HEK293 (cell line): ENCODE measurements around the gene TCOF1.

Experiments used
- CTCF ChIA-PET: fragments of 350-600 bp; formaldehyde crosslinking; extraction: SDS; loops from one replicate; lab custom pipeline; 2021; ENCODE audit warnings: antibody characterized with exemption; lab: Yijun Ruan, JAX
- POLR2A ChIA-PET: fragments of 300-600 bp; formaldehyde crosslinking; extraction: SDS; loops from one replicate; lab custom pipeline; 2020; ENCODE audit warnings: antibody characterized with exemption, inconsistent platforms; lab: Yijun Ruan, JAX
- H3K27ac ChIP-seq: fragments of 200-500 bp; sonication (Bioruptor generic); 2 replicates; pipeline ENCODE4 v1.5.1; 2014; ENCODE audit warnings: low read depth, low read length, control low read depth, inconsistent platforms; ENCODE audit errors: extremely low read depth
- H3K36me3 ChIP-seq, 2 experiments: fragments of 200-500 bp in 1 of 2; sonication (Bioruptor generic) in 1 of 2; 1 replicate in 1 of 2; 2 replicates in 1 of 2; pipeline ENCODE4 v1.5.1; 2014 to 2017; ENCODE audit warnings: inconsistent platforms in 2 of 2, low read length in 2 of 2; ENCODE audit not compliant: control insufficient read depth in 2 of 2, insufficient read depth in 1 of 2
- H3K4me1 ChIP-seq: fragments of 200-500 bp; sonication (Bioruptor generic); 2 replicates; pipeline ENCODE4 v1.5.1; 2014; ENCODE audit warnings: mild to moderate bottlenecking, low read length, inconsistent platforms; ENCODE audit not compliant: control insufficient read depth, insufficient read depth
- H3K4me3 ChIP-seq: 2 replicates; pipeline ENCODE4 v1.5.1; 2011; ENCODE audit warnings: low read depth, mild to moderate bottlenecking, control low read depth, low read length, moderate library complexity
- H3K9me3 ChIP-seq: fragments of 200-500 bp; sonication (Bioruptor generic); 2 replicates; pipeline ENCODE4 v1.5.1; 2014; ENCODE audit warnings: low read depth, low read length, inconsistent platforms; ENCODE audit not compliant: control insufficient read depth, insufficient read depth
- HOXC10 ChIP-seq: sonication (generic); formaldehyde crosslinking; IDR thresholded peaks from 2 replicates; pipeline ENCODE4 v1.8.1; 2023; ENCODE audit warnings: mild to moderate bottlenecking, missing genetic modification reagents
- KLF8 ChIP-seq: fragments of 450-650 bp; formaldehyde crosslinking; IDR thresholded peaks from 2 replicates; pipeline ENCODE4 v1.5.1; 2016; ENCODE audit warnings: missing biosample characterization, missing genetic modification characterization
- MZF1 ChIP-seq: fragments of 450-650 bp; formaldehyde crosslinking; IDR thresholded peaks from 2 replicates; pipeline ENCODE4 v1.5.1; 2017; ENCODE audit warnings: missing biosample characterization, missing genetic modification characterization, borderline replicate concordance
- SCRT1 ChIP-seq: fragments of 450-650 bp; formaldehyde crosslinking; IDR thresholded peaks from 2 replicates; pipeline ENCODE4 v1.5.1; 2016; ENCODE audit warnings: missing biosample characterization, missing genetic modification characterization, borderline replicate concordance
- SP7 ChIP-seq: fragments of 450-650 bp; formaldehyde crosslinking; IDR thresholded peaks from 2 replicates; pipeline ENCODE4 v1.5.1; 2016; ENCODE audit warnings: missing biosample characterization, missing genetic modification characterization
- ZBTB17 ChIP-seq: fragments of 450-650 bp; formaldehyde crosslinking; IDR thresholded peaks from 2 replicates; pipeline ENCODE4 v1.5.1; 2016; ENCODE audit warnings: missing biosample characterization, missing genetic modification characterization
- ZNF138 ChIP-seq: fragments of 450-650 bp; formaldehyde crosslinking; IDR thresholded peaks from 2 replicates; pipeline ENCODE4 v1.5.1; 2016; ENCODE audit warnings: missing biosample characterization, missing genetic modification characterization, borderline replicate concordance
- ZNF19 ChIP-seq: fragments of 450-650 bp; formaldehyde crosslinking; IDR thresholded peaks from 2 replicates; pipeline ENCODE4; 2016; ENCODE audit warnings: missing biosample characterization, missing genetic modification characterization, low read depth
- ZNF214 ChIP-seq: fragments of 450-650 bp; formaldehyde crosslinking; IDR thresholded peaks from 2 replicates; pipeline ENCODE4 v1.5.1; 2017; ENCODE audit warnings: missing biosample characterization, mild to moderate bottlenecking, missing genetic modification characterization, borderline replicate concordance
- ZNF423 ChIP-seq: fragments of 450-650 bp; formaldehyde crosslinking; IDR thresholded peaks from 2 replicates; pipeline ENCODE4 v1.5.1; 2016; ENCODE audit warnings: missing biosample characterization, missing genetic modification characterization
- ZNF530 ChIP-seq: fragments of 450-650 bp; formaldehyde crosslinking; IDR thresholded peaks from 2 replicates; pipeline ENCODE4 v1.5.1; 2016; ENCODE audit warnings: low read depth, missing biosample characterization, missing genetic modification characterization
- ZNF549 ChIP-seq: fragments of 450-650 bp; IDR thresholded peaks from 2 replicates; pipeline ENCODE4 v1.5.1; 2018; ENCODE audit warnings: missing biosample characterization, missing genetic modification characterization, mild to moderate bottlenecking, inconsistent platforms, moderate library complexity
- ZNF555 ChIP-seq: fragments of 450-650 bp; formaldehyde crosslinking; conservative IDR thresholded peaks from 2 replicates; pipeline ENCODE4 v1.5.1; 2017; ENCODE audit warnings: missing biosample characterization, mild to moderate bottlenecking, missing genetic modification characterization, inconsistent platforms
- ZNF610 ChIP-seq: fragments of 450-650 bp; formaldehyde crosslinking; IDR thresholded peaks from 2 replicates; pipeline ENCODE4 v1.5.1; 2016; ENCODE audit warnings: missing biosample characterization, missing genetic modification characterization, borderline replicate concordance
- ZNF654 ChIP-seq: fragments of 450-650 bp; formaldehyde crosslinking; IDR thresholded peaks from 2 replicates; pipeline ENCODE4 v1.5.1; 2016; ENCODE audit warnings: low read depth, missing biosample characterization, missing genetic modification characterization
- ZNF664 ChIP-seq: fragments of 450-650 bp; formaldehyde crosslinking; IDR thresholded peaks from 2 replicates; pipeline ENCODE4 v1.5.1; 2016; ENCODE audit warnings: missing biosample characterization, missing genetic modification characterization
- TF ChIP-seq, protein P1 (sequence below): fragments of 450-650 bp; formaldehyde crosslinking; IDR thresholded peaks from 2 replicates; pipeline ENCODE4 v1.5.1; 2016; ENCODE audit warnings: missing biosample characterization, missing genetic modification characterization, low read depth
- TF ChIP-seq, protein P2 (sequence below): fragments of 450-650 bp; formaldehyde crosslinking; IDR thresholded peaks from 2 replicates; pipeline ENCODE4 v1.5.1; 2016; ENCODE audit warnings: missing biosample characterization, missing genetic modification characterization
- TF ChIP-seq, protein P3 (sequence below): fragments of 450-650 bp; formaldehyde crosslinking; IDR thresholded peaks from 2 replicates; pipeline ENCODE4 v1.5.1; 2016; ENCODE audit warnings: missing biosample characterization, missing genetic modification characterization
- TF ChIP-seq, protein P4 (sequence below): fragments of 450-650 bp; formaldehyde crosslinking; IDR thresholded peaks from 2 replicates; pipeline ENCODE4 v1.5.1; 2017; ENCODE audit warnings: missing biosample characterization, missing genetic modification characterization
- TF ChIP-seq, protein P5 (sequence below): fragments of 450-650 bp; formaldehyde crosslinking; IDR thresholded peaks from 2 replicates; pipeline ENCODE4 v1.5.1; 2016; ENCODE audit warnings: missing biosample characterization, missing genetic modification characterization

Gene TCOF1

DNA sequence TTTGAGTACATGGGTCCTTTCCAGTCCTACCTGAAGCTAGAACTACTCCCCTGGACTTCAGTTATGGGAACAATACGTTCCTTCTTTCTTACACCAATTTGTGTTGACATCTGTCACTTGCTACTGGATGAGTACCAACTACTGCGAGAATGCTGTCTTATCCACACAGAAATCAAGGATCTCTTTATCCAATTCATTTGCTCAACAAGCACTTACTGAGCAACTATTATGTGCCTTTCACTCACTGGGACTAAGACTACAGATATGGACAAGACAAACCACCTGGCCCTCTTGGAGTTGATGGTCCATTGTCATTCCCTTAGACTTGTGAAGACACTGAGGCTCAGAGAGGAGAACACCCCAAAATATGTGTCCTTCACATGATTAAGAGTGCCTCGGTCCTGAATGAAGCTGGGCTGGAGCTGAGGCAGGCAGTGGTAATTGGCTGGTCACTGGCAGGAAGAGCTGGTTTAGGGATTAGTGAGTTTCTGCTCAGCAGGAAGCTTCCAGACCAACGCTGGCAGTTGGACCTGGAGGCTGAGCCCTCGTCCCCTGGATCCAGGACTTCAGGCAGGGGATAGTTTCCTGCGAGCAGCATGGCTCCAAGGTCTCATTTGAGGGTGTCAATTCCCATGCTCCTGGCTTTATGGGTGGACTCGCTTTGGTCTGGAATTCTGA, 46.3 kb upstream of the TCOF1 start:
- ChIA-PET CTCF (interaction anchor here (0.6 kb wide), 1 partner anchor 725 kb away, joined by 3 read pairs; no protein-coding TSS in a partner anchor), POLR2A (interaction anchor here (0.6 to 0.8 kb wide), 4 partner anchors 16 to 263 kb away, joined by 3 to 5 read pairs (median 4); partner anchors contain the start of gene TCOF1)
- peaks cover 9% of the 10 kb centered on the region; the same call in 1 of the 2 replicates for H3K4me1 ChIP-seq
- no peaks in the 10 kb centered on the region for H3K9me3 ChIP-seq
- H3K27ac ChIP-seq, result no peak overlapping the region
- no peaks in the 10 kb centered on the region for H3K36me3 ChIP-seq
- no peak for TF ChIP-seq HOXC10 (CRISPR knock-in tag)
- TF ChIP-seq, protein P1, sequence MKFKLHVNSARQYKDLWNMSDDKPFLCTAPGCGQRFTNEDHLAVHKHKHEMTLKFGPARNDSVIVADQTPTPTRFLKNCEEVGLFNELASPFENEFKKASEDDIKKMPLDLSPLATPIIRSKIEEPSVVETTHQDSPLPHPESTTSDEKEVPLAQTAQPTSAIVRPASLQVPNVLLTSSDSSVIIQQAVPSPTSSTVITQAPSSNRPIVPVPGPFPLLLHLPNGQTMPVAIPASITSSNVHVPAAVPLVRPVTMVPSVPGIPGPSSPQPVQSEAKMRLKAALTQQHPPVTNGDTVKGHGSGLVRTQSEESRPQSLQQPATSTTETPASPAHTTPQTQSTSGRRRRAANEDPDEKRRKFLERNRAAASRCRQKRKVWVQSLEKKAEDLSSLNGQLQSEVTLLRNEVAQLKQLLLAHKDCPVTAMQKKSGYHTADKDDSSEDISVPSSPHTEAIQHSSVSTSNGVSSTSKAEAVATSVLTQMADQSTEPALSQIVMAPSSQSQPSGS (tag by site-specific recombination), result no peak
- peak; percentile 93 for TF ChIP-seq ZNF664 (tag by site-specific recombination)
- TF ChIP-seq ZNF610 (tag by site-specific recombination), result no peak
- H3K4me3 ChIP-seq, result no peak overlapping the region

DNA sequence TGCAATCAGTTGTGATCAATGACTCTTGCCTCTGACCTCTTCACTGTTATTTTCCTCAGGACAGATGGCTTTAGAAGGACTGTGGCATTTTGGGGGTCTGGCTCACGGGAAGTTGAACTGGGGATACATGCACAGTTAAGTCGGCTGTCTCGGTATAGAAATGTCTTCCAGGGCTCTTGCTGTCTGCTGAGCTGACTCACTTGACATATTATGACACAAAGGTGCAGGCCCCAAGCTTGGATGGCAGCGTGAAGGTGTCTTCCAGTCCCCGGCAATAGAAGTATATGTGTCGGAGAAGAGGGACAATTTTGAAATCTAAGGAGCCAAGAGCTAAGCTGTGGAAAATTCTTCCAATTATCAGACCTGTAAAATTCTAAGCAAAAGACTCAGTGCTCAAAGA, 45.0 kb upstream of the TCOF1 start:
- H3K36me3 ChIP-seq, result no peaks in the 10 kb centered on the region
- H3K9me3 ChIP-seq, result no peaks in the 10 kb centered on the region
- no peak overlapping the region for H3K27ac ChIP-seq
- TF ChIP-seq, protein P2, sequence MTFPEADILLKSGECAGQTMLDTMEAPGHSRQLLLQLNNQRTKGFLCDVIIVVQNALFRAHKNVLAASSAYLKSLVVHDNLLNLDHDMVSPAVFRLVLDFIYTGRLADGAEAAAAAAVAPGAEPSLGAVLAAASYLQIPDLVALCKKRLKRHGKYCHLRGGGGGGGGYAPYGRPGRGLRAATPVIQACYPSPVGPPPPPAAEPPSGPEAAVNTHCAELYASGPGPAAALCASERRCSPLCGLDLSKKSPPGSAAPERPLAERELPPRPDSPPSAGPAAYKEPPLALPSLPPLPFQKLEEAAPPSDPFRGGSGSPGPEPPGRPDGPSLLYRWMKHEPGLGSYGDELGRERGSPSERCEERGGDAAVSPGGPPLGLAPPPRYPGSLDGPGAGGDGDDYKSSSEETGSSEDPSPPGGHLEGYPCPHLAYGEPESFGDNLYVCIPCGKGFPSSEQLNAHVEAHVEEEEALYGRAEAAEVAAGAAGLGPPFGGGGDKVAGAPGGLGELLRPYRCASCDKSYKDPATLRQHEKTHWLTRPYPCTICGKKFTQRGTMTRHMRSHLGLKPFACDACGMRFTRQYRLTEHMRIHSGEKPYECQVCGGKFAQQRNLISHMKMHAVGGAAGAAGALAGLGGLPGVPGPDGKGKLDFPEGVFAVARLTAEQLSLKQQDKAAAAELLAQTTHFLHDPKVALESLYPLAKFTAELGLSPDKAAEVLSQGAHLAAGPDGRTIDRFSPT (tag by site-specific recombination), result no peak
- TF ChIP-seq ZNF555 (tag by site-specific recombination), result no peak
- no peak for TF ChIP-seq SP7 (tag by site-specific recombination)
- no peak for TF ChIP-seq MZF1 (tag by site-specific recombination)
- TF ChIP-seq ZNF214, result no peak
- TF ChIP-seq ZNF549 (tag by site-specific recombination), result no peak
- H3K4me3 ChIP-seq, result no peak overlapping the region
- POLR2A ChIA-PET, result no interaction called here
- CTCF ChIA-PET, result interaction anchor here (0.7 kb wide), 1 partner anchor 621 kb away, joined by 3 read pairs; no protein-coding TSS in a partner anchor
- H3K4me1 ChIP-seq, result peaks cover 5% of the 10 kb centered on the region

DNA sequence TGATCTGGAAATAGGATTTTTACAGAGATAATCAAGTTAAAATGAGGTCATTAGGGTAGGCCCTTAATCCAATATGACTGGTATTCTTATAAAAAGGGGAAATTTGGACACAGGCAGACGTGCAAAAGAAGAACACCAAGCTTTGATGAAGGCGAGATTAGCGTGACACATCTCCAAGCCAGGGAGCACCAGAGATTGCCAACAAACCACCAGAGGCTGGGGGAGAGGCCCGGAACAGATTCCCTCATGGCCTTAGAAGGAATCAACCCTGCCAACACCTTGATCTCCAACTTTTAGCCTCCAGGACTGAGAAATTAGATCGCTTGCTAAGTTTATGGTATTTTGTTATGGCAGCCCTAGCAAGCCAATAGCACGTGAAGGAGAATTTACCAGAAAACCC, 44.0 kb upstream of the TCOF1 start:
- H3K36me3 ChIP-seq, result no peaks in the 10 kb centered on the region
- peaks cover 5% of the 10 kb centered on the region for H3K4me1 ChIP-seq
- POLR2A ChIA-PET, result no interaction called here
- H3K27ac ChIP-seq, result no peak overlapping the region
- no peak overlapping the region for H3K4me3 ChIP-seq
- CTCF ChIA-PET, result no interaction called here
- no peaks in the 10 kb centered on the region for H3K9me3 ChIP-seq
- TF ChIP-seq, protein P3, sequence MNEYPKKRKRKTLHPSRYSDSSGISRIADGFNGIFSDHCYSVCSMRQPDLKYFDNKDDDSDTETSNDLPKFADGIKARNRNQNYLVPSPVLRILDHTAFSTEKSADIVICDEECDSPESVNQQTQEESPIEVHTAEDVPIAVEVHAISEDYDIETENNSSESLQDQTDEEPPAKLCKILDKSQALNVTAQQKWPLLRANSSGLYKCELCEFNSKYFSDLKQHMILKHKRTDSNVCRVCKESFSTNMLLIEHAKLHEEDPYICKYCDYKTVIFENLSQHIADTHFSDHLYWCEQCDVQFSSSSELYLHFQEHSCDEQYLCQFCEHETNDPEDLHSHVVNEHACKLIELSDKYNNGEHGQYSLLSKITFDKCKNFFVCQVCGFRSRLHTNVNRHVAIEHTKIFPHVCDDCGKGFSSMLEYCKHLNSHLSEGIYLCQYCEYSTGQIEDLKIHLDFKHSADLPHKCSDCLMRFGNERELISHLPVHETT (tag by site-specific recombination), result no peak
- TF ChIP-seq ZNF138 (tag by site-specific recombination) (no peak), ZNF19 (tag by site-specific recombination) (no peak), ZBTB17 (tag by site-specific recombination) (no peak), SCRT1 (tag by site-specific recombination) (no peak), ZNF530 (no peak), ZNF423 (no peak), KLF8 (no peak), ZNF654 (tag by site-specific recombination) (no peak)
- TF ChIP-seq, protein P4, sequence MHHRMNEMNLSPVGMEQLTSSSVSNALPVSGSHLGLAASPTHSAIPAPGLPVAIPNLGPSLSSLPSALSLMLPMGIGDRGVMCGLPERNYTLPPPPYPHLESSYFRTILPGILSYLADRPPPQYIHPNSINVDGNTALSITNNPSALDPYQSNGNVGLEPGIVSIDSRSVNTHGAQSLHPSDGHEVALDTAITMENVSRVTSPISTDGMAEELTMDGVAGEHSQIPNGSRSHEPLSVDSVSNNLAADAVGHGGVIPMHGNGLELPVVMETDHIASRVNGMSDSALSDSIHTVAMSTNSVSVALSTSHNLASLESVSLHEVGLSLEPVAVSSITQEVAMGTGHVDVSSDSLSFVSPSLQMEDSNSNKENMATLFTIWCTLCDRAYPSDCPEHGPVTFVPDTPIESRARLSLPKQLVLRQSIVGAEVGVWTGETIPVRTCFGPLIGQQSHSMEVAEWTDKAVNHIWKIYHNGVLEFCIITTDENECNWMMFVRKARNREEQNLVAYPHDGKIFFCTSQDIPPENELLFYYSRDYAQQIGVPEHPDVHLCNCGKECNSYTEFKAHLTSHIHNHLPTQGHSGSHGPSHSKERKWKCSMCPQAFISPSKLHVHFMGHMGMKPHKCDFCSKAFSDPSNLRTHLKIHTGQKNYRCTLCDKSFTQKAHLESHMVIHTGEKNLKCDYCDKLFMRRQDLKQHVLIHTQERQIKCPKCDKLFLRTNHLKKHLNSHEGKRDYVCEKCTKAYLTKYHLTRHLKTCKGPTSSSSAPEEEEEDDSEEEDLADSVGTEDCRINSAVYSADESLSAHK (tag by site-specific recombination), result no peak
- TF ChIP-seq, protein P5, sequence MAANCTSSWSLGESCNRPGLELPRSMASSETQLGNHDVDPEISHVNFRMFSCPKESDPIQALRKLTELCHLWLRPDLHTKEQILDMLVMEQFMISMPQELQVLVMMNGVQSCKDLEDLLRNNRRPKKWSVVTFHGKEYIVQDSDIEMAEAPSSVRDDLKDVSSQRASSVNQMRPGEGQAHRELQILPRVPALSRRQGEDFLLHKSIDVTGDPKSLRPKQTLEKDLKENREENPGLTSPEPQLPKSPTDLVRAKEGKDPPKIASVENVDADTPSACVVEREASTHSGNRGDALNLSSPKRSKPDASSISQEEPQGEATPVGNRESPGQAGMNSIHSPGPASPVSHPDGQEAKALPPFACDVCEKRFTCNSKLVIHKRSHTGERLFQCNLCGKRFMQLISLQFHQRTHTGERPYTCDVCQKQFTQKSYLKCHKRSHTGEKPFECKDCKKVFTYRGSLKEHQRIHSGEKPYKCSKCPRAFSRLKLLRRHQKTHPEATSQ (tag by site-specific recombination), result no peak
